GM23338 (cell line): Measurements from ENCODE around the gene NPL. TPM values are rescaled to one million over a fixed set of nuclear protein-coding genes. Genes with fewer than 3 reads are reported as not detected.

Experiments
- ATAC-seq: fragments of 200-7000 bp; cut with Tn5 transposase; 3 replicates; pipeline ENCODE4 v1.9.1; 2020
- DNase-seq: peaks from one replicate; pipeline ENCODE4 v3.0.0-alpha.2; 2015; ENCODE audit warnings: low spot score
- H2AFZ ChIP-seq: fragments of 200-600 bp; sonication (generic); 2 replicates; pipeline ENCODE4 v1.8.0; 2016; ENCODE audit warnings: antibody characterized with exemption, mild to moderate bottlenecking, moderate library complexity
- H3F3A ChIP-seq: fragments of 200-600 bp; sonication (generic); replicated peaks from 2 replicates; pipeline ENCODE4 v1.8.0; 2017; ENCODE audit warnings: antibody characterized with exemption, mixed run types, low read depth
- H3K27ac ChIP-seq: fragments of 200-600 bp; sonication (generic); 2 replicates; pipeline ENCODE4 v1.6.1; 2016; ENCODE audit warnings: low read depth
- H3K27me3 ChIP-seq: fragments of 200-600 bp; sonication (generic); 2 replicates; pipeline ENCODE4 v1.8.0; 2016; ENCODE audit warnings: mild to moderate bottlenecking, mixed run types, moderate library complexity; ENCODE audit not compliant: insufficient read depth
- H3K36me3 ChIP-seq: fragments of 200-600 bp; sonication (generic); 2 replicates; pipeline ENCODE4 v1.8.0; 2016; ENCODE audit warnings: mild to moderate bottlenecking; ENCODE audit not compliant: insufficient read depth
- H3K4me1 ChIP-seq: fragments of 200-600 bp; sonication (generic); 2 replicates; pipeline ENCODE4 v1.8.0; 2016; ENCODE audit warnings: mild to moderate bottlenecking, moderate library complexity; ENCODE audit not compliant: insufficient read depth
- H3K4me2 ChIP-seq: fragments of 200-600 bp; sonication (generic); 2 replicates; pipeline ENCODE4 v1.7.1; 2017; ENCODE audit warnings: mixed run types
- H3K4me3 ChIP-seq: fragments of 200-600 bp; sonication (generic); 2 replicates; pipeline ENCODE4 v1.6.1; 2016; ENCODE audit warnings: mixed run types
- H3K79me2 ChIP-seq: fragments of 200-600 bp; sonication (generic); replicated peaks from 2 replicates; pipeline ENCODE4 v1.8.0; 2017; ENCODE audit warnings: mild to moderate bottlenecking; ENCODE audit not compliant: insufficient read depth
- H3K9me2 ChIP-seq: fragments of 200-600 bp; sonication (generic); 2 replicates; pipeline ENCODE4 v1.8.0; 2017; ENCODE audit not compliant: insufficient read depth
- H4K20me1 ChIP-seq: fragments of 200-600 bp; sonication (generic); replicated peaks from 2 replicates; pipeline ENCODE4 v1.8.0; 2017; ENCODE audit warnings: mild to moderate bottlenecking; ENCODE audit not compliant: insufficient read depth
- H3K27ac Mint-ChIP-seq: 2 replicates; pipeline ENCODE4 v1.8.0; 2020; ENCODE audit warnings: inconsistent platforms, mild to moderate bottlenecking, moderate library complexity, mixed read lengths
- H3K27me3 Mint-ChIP-seq: 3 replicates; pipeline ENCODE4 v1.8.0; 2022; ENCODE audit warnings: low read depth, mild to moderate bottlenecking, moderate library complexity, mixed read lengths, inconsistent platforms; ENCODE audit not compliant: insufficient read depth, poor library complexity
- H3K36me3 Mint-ChIP-seq: 3 replicates; pipeline ENCODE4 v1.8.0; 2021; ENCODE audit warnings: low read depth, mild to moderate bottlenecking, inconsistent platforms, moderate library complexity, mixed read lengths
- H3K4me1 Mint-ChIP-seq: 3 replicates; pipeline ENCODE4 v1.8.0; 2020; ENCODE audit warnings: mild to moderate bottlenecking, inconsistent platforms, mixed read lengths
- H3K4me3 Mint-ChIP-seq: 3 replicates; pipeline ENCODE4 v1.8.0; 2021; ENCODE audit warnings: moderate library complexity, mild to moderate bottlenecking, inconsistent platforms, mixed read lengths
- H3K9me3 Mint-ChIP-seq: 3 replicates; pipeline ENCODE4 v1.8.0; 2020; ENCODE audit warnings: moderate library complexity, mild to moderate bottlenecking, inconsistent platforms, mixed read lengths
- CREB1 ChIP-seq: fragments of 250-450 bp; sonication (Bioruptor Pico); IDR thresholded peaks from 2 replicates; pipeline ENCODE4 v1.5.0; 2020; ENCODE audit warnings: low read depth, mild to moderate bottlenecking, moderate library complexity
- EZH2 ChIP-seq: fragments of 200-600 bp; sonication (generic); IDR thresholded peaks from one replicate; pipeline ENCODE4 v1.8.0; 2017; ENCODE audit warnings: antibody characterized with exemption, mild to moderate bottlenecking, low read depth; ENCODE audit not compliant: unreplicated experiment
- EZH2phosphoT487 ChIP-seq: fragments of 200-600 bp; sonication (generic); IDR thresholded peaks from one replicate; pipeline ENCODE4 v1.8.1; 2018; ENCODE audit warnings: antibody characterized with exemption; ENCODE audit not compliant: unreplicated experiment
- JUNB ChIP-seq: IDR thresholded peaks from one replicate; pipeline ENCODE4 v1.6.1; 2016; ENCODE audit warnings: antibody characterized with exemption; ENCODE audit not compliant: unreplicated experiment
- NANOG ChIP-seq: IDR thresholded peaks from 2 replicates; pipeline ENCODE4 v1.6.1; 2016; ENCODE audit warnings: antibody characterized with exemption, borderline replicate concordance
- POLR2AphosphoS5 ChIP-seq: IDR thresholded peaks from 2 replicates; pipeline ENCODE4 v1.6.1; 2016; ENCODE audit warnings: antibody characterized with exemption, low read depth
- STAT1 ChIP-seq: IDR thresholded peaks from one replicate; pipeline ENCODE4 v1.6.1; 2016; ENCODE audit warnings: antibody characterized with exemption; ENCODE audit not compliant: unreplicated experiment
- ZNF114 ChIP-seq: fragments of 250-450 bp; sonication (Bioruptor Pico); IDR thresholded peaks from 2 replicates; pipeline ENCODE4 v1.5.0; 2020; ENCODE audit warnings: mild to moderate bottlenecking, moderate library complexity
- ZNF331 ChIP-seq: fragments of 250-450 bp; sonication (Bioruptor Pico); IDR thresholded peaks from 2 replicates; pipeline ENCODE4 v1.5.0; 2020; ENCODE audit warnings: low read depth, mild to moderate bottlenecking, moderate library complexity
- polyA plus RNA-seq: library from polyadenylated mRNA; unstranded; fragments of >200 nt; fragmentation: Nextera tagmentation; extraction: Ambion mirVana; gene quantifications from 2 replicates; pipeline ENCODE4 v1.2.1, GENCODE V29; 2016
- total RNA-seq: library from RNA; depleted of rRNA; stranded (reverse); fragments of >200 nt; shearing (Covaris generic); gene quantifications from 2 replicates; pipeline ENCODE4 v1.2.3, GENCODE V29; 2014
- TF ChIP-seq, protein P1 (sequence below): IDR thresholded peaks from one replicate; pipeline ENCODE4 v1.6.1; 2018; ENCODE audit warnings: antibody characterized with exemption; ENCODE audit not compliant: unreplicated experiment
- TF ChIP-seq, protein P2 (sequence below): IDR thresholded peaks from 2 replicates; pipeline ENCODE4 v1.6.1; 2016; ENCODE audit warnings: antibody characterized with exemption
- TF ChIP-seq, protein P3 (sequence below), 2 experiments: fragments of 200-600 bp in 1 of 2; sonication (generic) in 1 of 2; conservative IDR thresholded peaks; 2 replicates each; pipeline versions ENCODE4 v1.5.1 to v1.6.1; 2016 to 2017; ENCODE audit warnings: antibody characterized with exemption in 2 of 2, low read depth in 2 of 2, mild to moderate bottlenecking in 2 of 2, moderate library complexity in 1 of 2
- TF ChIP-seq, protein P4 (sequence below): fragments of 250-450 bp; sonication (Bioruptor Pico); IDR thresholded peaks from 2 replicates; pipeline ENCODE4 v1.5.0; 2020; ENCODE audit warnings: mild to moderate bottlenecking, moderate library complexity

Gene NPL
- total and polyA plus RNA-seq, 2 experiments from 2014 or later, result 2.4 to 2.8 TPM

DNA sequence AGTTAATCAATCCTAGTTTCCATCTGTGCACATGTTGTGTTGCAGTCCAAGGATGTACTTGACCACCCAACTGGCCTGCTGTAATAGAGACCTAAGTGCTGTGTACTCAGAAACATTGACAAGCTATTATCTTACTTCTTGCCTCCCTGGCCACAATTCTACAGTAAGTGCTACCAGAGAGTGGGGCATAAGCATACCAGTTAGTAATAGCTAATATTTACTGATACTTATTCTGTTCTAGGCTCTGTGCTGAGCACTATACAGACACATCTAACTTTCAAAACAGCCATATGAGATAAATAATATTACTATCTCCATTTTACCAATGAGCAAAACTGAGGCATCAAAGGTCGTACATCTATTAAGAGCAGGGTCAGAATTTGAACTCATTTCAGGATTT lies 49.5 kb upstream of the NPL start:
- Histone ChIP-seq H3K79me2 (no peaks in the 10 kb centered on the region), H3K36me3 (no peaks in the 10 kb centered on the region), H3K4me1 (no peaks in the 10 kb centered on the region), H3K27me3 (no peaks in the 10 kb centered on the region), H4K20me1 (no peaks in the 10 kb centered on the region), H3K27ac (no peak overlapping the region), H3K4me2 (no peak overlapping the region; the same call in 1 of the 2 replicates), H3F3A (no peaks in the 10 kb centered on the region; the same call in 1 of the 2 replicates), H3K4me3 (no peak overlapping the region), H3K9me2 (no peaks in the 10 kb centered on the region), H2AFZ (peak overlapping the region; percentile 15; the same call in 1 of the 2 replicates)
- H3K36me3 Mint-ChIP-seq, result peaks cover 4% of the 10 kb centered on the region; the same call in 2 of the 3 replicates
- H3K27me3 Mint-ChIP-seq, result peaks cover 2% of the 10 kb centered on the region
- peaks cover 7% of the 10 kb centered on the region for H3K4me1 Mint-ChIP-seq
- TF ChIP-seq, protein P1, sequence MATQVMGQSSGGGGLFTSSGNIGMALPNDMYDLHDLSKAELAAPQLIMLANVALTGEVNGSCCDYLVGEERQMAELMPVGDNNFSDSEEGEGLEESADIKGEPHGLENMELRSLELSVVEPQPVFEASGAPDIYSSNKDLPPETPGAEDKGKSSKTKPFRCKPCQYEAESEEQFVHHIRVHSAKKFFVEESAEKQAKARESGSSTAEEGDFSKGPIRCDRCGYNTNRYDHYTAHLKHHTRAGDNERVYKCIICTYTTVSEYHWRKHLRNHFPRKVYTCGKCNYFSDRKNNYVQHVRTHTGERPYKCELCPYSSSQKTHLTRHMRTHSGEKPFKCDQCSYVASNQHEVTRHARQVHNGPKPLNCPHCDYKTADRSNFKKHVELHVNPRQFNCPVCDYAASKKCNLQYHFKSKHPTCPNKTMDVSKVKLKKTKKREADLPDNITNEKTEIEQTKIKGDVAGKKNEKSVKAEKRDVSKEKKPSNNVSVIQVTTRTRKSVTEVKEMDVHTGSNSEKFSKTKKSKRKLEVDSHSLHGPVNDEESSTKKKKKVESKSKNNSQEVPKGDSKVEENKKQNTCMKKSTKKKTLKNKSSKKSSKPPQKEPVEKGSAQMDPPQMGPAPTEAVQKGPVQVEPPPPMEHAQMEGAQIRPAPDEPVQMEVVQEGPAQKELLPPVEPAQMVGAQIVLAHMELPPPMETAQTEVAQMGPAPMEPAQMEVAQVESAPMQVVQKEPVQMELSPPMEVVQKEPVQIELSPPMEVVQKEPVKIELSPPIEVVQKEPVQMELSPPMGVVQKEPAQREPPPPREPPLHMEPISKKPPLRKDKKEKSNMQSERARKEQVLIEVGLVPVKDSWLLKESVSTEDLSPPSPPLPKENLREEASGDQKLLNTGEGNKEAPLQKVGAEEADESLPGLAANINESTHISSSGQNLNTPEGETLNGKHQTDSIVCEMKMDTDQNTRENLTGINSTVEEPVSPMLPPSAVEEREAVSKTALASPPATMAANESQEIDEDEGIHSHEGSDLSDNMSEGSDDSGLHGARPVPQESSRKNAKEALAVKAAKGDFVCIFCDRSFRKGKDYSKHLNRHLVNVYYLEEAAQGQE, result no peak
- TF ChIP-seq EZH2, result no peak
- TF ChIP-seq, protein P2, sequence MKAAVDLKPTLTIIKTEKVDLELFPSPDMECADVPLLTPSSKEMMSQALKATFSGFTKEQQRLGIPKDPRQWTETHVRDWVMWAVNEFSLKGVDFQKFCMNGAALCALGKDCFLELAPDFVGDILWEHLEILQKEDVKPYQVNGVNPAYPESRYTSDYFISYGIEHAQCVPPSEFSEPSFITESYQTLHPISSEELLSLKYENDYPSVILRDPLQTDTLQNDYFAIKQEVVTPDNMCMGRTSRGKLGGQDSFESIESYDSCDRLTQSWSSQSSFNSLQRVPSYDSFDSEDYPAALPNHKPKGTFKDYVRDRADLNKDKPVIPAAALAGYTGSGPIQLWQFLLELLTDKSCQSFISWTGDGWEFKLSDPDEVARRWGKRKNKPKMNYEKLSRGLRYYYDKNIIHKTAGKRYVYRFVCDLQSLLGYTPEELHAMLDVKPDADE, result no peak
- no peak for TF ChIP-seq NANOG
- no peak for TF ChIP-seq JUNB
- TF ChIP-seq ZNF331 (CRISPR knock-in tag), result no peak
- TF ChIP-seq CREB1, result no peak
- TF ChIP-seq EZH2phosphoT487, result no peak
- no peak for TF ChIP-seq STAT1
- TF ChIP-seq ZNF114 (CRISPR knock-in tag), result no peak
- TF ChIP-seq, protein P3, sequence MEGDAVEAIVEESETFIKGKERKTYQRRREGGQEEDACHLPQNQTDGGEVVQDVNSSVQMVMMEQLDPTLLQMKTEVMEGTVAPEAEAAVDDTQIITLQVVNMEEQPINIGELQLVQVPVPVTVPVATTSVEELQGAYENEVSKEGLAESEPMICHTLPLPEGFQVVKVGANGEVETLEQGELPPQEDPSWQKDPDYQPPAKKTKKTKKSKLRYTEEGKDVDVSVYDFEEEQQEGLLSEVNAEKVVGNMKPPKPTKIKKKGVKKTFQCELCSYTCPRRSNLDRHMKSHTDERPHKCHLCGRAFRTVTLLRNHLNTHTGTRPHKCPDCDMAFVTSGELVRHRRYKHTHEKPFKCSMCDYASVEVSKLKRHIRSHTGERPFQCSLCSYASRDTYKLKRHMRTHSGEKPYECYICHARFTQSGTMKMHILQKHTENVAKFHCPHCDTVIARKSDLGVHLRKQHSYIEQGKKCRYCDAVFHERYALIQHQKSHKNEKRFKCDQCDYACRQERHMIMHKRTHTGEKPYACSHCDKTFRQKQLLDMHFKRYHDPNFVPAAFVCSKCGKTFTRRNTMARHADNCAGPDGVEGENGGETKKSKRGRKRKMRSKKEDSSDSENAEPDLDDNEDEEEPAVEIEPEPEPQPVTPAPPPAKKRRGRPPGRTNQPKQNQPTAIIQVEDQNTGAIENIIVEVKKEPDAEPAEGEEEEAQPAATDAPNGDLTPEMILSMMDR (conservative IDR thresholded peaks at IDR 0.05; ENCODE audit: low read depth in 2 of 2), result no peak
- TF ChIP-seq POLR2AphosphoS5, result no peak
- TF ChIP-seq, protein P4, sequence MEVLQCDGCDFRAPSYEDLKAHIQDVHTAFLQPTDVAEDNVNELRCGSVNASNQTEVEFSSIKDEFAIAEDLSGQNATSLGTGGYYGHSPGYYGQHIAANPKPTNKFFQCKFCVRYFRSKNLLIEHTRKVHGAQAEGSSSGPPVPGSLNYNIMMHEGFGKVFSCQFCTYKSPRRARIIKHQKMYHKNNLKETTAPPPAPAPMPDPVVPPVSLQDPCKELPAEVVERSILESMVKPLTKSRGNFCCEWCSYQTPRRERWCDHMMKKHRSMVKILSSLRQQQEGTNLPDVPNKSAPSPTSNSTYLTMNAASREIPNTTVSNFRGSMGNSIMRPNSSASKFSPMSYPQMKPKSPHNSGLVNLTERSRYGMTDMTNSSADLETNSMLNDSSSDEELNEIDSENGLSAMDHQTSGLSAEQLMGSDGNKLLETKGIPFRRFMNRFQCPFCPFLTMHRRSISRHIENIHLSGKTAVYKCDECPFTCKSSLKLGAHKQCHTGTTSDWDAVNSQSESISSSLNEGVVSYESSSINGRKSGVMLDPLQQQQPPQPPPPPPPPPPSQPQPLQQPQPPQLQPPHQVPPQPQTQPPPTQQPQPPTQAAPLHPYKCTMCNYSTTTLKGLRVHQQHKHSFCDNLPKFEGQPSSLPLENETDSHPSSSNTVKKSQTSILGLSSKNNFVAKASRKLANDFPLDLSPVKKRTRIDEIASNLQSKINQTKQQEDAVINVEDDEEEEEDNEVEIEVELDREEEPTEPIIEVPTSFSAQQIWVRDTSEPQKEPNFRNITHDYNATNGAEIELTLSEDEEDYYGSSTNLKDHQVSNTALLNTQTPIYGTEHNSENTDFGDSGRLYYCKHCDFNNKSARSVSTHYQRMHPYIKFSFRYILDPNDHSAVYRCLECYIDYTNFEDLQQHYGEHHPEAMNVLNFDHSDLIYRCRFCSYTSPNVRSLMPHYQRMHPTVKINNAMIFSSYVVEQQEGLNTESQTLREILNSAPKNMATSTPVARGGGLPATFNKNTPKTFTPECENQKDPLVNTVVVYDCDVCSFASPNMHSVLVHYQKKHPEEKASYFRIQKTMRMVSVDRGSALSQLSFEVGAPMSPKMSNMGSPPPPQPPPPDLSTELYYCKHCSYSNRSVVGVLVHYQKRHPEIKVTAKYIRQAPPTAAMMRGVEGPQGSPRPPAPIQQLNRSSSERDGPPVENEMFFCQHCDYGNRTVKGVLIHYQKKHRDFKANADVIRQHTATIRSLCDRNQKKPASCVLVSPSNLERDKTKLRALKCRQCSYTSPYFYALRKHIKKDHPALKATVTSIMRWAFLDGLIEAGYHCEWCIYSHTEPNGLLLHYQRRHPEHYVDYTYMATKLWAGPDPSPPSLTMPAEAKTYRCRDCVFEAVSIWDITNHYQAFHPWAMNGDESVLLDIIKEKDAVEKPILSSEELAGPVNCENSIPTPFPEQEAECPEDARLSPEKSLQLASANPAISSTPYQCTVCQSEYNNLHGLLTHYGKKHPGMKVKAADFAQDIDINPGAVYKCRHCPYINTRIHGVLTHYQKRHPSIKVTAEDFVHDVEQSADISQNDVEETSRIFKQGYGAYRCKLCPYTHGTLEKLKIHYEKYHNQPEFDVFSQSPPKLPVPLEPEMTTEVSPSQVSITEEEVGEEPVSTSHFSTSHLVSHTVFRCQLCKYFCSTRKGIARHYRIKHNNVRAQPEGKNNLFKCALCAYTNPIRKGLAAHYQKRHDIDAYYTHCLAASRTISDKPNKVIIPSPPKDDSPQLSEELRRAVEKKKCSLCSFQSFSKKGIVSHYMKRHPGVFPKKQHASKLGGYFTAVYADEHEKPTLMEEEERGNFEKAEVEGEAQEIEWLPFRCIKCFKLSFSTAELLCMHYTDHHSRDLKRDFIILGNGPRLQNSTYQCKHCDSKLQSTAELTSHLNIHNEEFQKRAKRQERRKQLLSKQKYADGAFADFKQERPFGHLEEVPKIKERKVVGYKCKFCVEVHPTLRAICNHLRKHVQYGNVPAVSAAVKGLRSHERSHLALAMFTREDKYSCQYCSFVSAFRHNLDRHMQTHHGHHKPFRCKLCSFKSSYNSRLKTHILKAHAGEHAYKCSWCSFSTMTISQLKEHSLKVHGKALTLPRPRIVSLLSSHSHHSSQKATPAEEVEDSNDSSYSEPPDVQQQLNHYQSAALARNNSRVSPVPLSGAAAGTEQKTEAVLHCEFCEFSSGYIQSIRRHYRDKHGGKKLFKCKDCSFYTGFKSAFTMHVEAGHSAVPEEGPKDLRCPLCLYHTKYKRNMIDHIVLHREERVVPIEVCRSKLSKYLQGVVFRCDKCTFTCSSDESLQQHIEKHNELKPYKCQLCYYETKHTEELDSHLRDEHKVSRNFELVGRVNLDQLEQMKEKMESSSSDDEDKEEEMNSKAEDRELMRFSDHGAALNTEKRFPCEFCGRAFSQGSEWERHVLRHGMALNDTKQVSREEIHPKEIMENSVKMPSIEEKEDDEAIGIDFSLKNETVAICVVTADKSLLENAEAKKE (CRISPR knock-in tag), result no peak
- no peak for ATAC-seq
- H3K4me3 Mint-ChIP-seq, result no peak overlapping the region
- H3K9me3 Mint-ChIP-seq, result peaks cover 18% of the 10 kb centered on the region
- DNase-seq, result no peak
- H3K27ac Mint-ChIP-seq, result no peak overlapping the region
